Ascending aorta (tissue), 2 donors: Measurements from ENCODE around the gene RNF7. TPM values are rescaled to one million over a fixed set of nuclear protein-coding genes. Genes with fewer than 3 reads are reported as not detected.
"Not testable (repeated sequence)": the region's sequence is repeated elsewhere in the genome, so short reads cannot be mapped to it uniquely, and the experiment has no call there.

Source experiments
- DNase-seq, 2 donors: peaks; one replicate each; pipeline ENCODE4 v3.0.0-alpha.2; 2019; ENCODE audit warnings: low spot score in 2 of 2
- H3K27ac ChIP-seq, 2 donors: fragments of 200-600 bp; sonication (generic); one replicate each; pipeline ENCODE4 v1.5.1; 2016 to 2017; ENCODE audit warnings: mild to moderate bottlenecking in 1 of 2
- H3K27me3 ChIP-seq: fragments of 200-600 bp; sonication (generic); one replicate; pipeline ENCODE4 v1.5.1; 2017
- H3K36me3 ChIP-seq, 2 donors: fragments of 200-600 bp; sonication (generic); one replicate each; pipeline ENCODE4 v1.5.1; 2016
- H3K4me1 ChIP-seq, 2 donors: fragments of 200-600 bp; sonication (generic); one replicate each; pipeline ENCODE4 v1.5.1; 2016 to 2017; ENCODE audit warnings: mild to moderate bottlenecking in 1 of 2
- H3K4me3 ChIP-seq, 2 donors: fragments of 200-600 bp; sonication (generic); one replicate each; pipeline ENCODE4 v1.5.1; 2016 to 2017; ENCODE audit warnings: mild to moderate bottlenecking in 1 of 2
- H3K9me3 ChIP-seq, 2 donors: fragments of 200-600 bp; sonication (generic); one replicate each; pipeline ENCODE4 v1.5.1; 2016
- intact Hi-C: fragments of 100-400 bp; cut with DNase I; formaldehyde crosslinking; loops from one replicate; pipeline ENCODE4 v1.15.1; 2023
- total RNA-seq: library from RNA; depleted of rRNA; stranded (reverse); fragments of >200 nt; gene quantifications from one replicate; pipeline ENCODE4 v1.1.0, GENCODE V29; 2016
- TF ChIP-seq, protein P1 (sequence below), 3 experiments: fragments of 200-600 bp in 2 of 3; fragments of 450-650 bp in 1 of 3; sonication (generic) in 2 of 3; IDR thresholded peaks; one replicate each; pipeline ENCODE4 v1.5.1; 2016 to 2019; ENCODE audit warnings: antibody characterized with exemption in 3 of 3, mild to moderate bottlenecking in 1 of 3, moderate library complexity in 1 of 3

Gene RNF7
- total RNA-seq, 1 donor from 2014 or later: 32.1 TPM

DNA sequence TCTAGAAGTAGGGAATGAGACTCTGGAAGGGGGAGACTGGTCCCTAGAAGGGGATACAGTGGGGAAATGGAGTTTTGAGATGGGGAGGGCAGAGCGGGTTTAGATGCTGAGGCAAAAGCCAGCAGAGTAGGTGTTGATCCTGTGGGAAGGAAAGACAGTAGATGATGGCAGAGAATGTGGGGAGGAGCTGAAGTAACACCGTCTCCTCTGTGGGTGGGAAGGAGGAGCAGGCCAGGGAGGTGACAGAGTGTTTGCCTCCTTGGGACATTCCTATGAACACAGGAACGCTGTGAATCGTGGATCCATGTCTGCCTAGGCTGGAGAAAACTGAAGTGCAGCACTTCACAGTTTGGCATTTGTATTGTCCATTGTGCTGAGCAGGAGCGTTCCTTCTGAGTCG lies 45.5 kb downstream of the RNF7 start:
- Histone ChIP-seq H3K27ac (no peak overlapping the region), H3K36me3 (no peaks in the 10 kb centered on the region), H3K4me3 (no peak overlapping the region), H3K27me3 (no peaks in the 10 kb centered on the region), H3K9me3 (no peaks in the 10 kb centered on the region), H3K4me1 (no peaks in the 10 kb centered on the region)
- no peak for DNase-seq
- intact Hi-C loops: no loop called here
- TF ChIP-seq, protein P1, sequence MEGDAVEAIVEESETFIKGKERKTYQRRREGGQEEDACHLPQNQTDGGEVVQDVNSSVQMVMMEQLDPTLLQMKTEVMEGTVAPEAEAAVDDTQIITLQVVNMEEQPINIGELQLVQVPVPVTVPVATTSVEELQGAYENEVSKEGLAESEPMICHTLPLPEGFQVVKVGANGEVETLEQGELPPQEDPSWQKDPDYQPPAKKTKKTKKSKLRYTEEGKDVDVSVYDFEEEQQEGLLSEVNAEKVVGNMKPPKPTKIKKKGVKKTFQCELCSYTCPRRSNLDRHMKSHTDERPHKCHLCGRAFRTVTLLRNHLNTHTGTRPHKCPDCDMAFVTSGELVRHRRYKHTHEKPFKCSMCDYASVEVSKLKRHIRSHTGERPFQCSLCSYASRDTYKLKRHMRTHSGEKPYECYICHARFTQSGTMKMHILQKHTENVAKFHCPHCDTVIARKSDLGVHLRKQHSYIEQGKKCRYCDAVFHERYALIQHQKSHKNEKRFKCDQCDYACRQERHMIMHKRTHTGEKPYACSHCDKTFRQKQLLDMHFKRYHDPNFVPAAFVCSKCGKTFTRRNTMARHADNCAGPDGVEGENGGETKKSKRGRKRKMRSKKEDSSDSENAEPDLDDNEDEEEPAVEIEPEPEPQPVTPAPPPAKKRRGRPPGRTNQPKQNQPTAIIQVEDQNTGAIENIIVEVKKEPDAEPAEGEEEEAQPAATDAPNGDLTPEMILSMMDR (IDR thresholded peaks at IDR 0.05): no peak

DNA sequence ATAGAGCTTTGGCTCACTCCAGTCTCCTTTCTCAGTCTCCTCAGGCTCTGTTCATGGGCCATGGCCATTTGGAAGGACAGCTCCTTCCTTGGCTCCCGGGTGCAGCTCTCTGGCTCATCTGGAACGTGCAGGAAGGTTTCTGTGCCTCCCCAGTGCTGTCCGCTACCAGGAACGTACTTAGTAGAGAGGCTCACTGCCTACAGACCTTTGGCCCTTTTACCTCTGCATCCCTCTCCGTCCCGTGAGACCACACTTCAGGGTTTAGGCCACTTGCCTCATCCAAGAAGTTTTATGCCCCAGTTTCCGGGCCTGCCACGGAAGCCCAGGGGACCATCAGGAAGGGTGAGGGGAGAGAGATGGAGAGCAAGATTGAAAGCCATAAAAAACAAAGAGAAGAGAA lies 46.0 kb downstream of the RNF7 start:
- TF ChIP-seq, protein P1 (IDR thresholded peaks at IDR 0.05): no peak
- Histone ChIP-seq H3K27me3 (no peaks in the 10 kb centered on the region), H3K4me3 (no peak overlapping the region), H3K27ac (no peak overlapping the region), H3K4me1 (no peaks in the 10 kb centered on the region), H3K9me3 (no peaks in the 10 kb centered on the region), H3K36me3 (no peaks in the 10 kb centered on the region)
- DNase-seq: no peak
- intact Hi-C loops: no loop called here

DNA sequence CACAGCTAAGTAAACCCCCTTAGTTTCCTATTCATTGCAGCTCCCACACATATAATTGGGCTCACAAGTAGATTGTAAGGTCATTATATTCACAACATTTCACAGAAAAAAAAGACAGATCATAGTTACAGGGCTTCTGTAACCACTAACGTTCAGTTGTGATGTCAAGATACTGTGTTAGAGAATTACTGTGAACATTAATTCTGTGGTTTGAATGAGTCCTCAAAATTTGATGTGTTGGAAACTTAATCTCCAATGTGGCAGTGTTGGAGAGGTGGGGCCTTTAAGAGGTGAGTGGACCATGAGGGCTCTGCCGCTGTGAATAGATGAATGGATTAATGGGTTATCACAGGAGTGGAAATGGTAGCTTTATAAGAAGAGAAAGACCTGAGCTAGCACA lies 46.4 kb downstream of the RNF7 start:
- Histone ChIP-seq H3K36me3 (no peaks in the 10 kb centered on the region), H3K27me3 (no peaks in the 10 kb centered on the region), H3K4me1 (no peaks in the 10 kb centered on the region), H3K27ac (no peak overlapping the region), H3K9me3 (no peaks in the 10 kb centered on the region), H3K4me3 (no peak overlapping the region)
- intact Hi-C loops: no loop called here
- TF ChIP-seq, protein P1 (IDR thresholded peaks at IDR 0.05): no peak
- no peak for DNase-seq

GRCh38 chr3:141788149-141788548 lies 50.1 kb downstream of the RNF7 start:
- TF ChIP-seq, protein P1 (IDR thresholded peaks at IDR 0.05): no peak
- Histone ChIP-seq H3K9me3 (no peaks in the 10 kb centered on the region), H3K4me1 (no peaks in the 10 kb centered on the region), H3K27me3 (no peaks in the 10 kb centered on the region), H3K4me3 (no peak overlapping the region), H3K27ac (no peak overlapping the region), H3K36me3 (no peaks in the 10 kb centered on the region)
- no peak for DNase-seq
- intact Hi-C loops: no loop called here

GRCh38 chr3:141788750-141789149 lies 50.7 kb downstream of the RNF7 start:
- H3K36me3 ChIP-seq, DNase-seq, H3K27me3 ChIP-seq, intact Hi-C loops, H3K9me3 ChIP-seq, H3K27ac ChIP-seq, H3K4me3 ChIP-seq, H3K4me1 ChIP-seq: not testable (repeated sequence)

DNA sequence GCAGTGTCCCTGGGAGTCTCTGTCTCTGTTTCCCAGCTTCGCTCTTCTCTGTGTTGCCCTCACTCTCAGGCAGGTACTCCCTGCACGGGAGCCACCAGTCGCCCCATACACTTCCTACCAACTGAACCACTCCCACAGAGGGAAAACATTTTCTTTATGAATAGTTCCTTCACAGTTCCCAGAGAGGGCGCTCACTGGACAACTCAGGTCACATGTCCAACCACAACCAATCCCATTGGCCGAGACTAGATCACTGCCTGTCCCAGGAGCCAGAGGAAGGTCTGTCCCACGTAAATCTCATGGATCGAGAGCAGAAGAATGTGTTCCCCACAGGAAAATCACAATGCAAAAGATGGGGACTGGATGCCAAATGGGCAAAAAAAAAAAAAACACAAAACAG lies 51.2 kb downstream of the RNF7 start:
- no peaks in the 10 kb centered on the region for H3K4me1 ChIP-seq
- no peaks in the 10 kb centered on the region for H3K27me3 ChIP-seq
- H3K27ac ChIP-seq: no peak overlapping the region
- H3K36me3 ChIP-seq: no peaks in the 10 kb centered on the region
- no peak for DNase-seq
- TF ChIP-seq, protein P1 (IDR thresholded peaks at IDR 0.05): no peak
- H3K9me3 ChIP-seq: no peaks in the 10 kb centered on the region
- intact Hi-C loops: no loop called here
- H3K4me3 ChIP-seq: no peak overlapping the region
